HG02798 (cell line): ENCODE measurements around the gene CASP3.
"Not testable (repeated sequence)": the region's sequence is repeated elsewhere in the genome, so short reads cannot be mapped to it uniquely, and the experiment has no call there.

Experiments used
- ATAC-seq: cut with Tn5 transposase; IDR thresholded peaks from one replicate; pipeline ENCODE4 v1.9.1; 2021; ENCODE audit warnings: mild to moderate bottlenecking; ENCODE audit not compliant: unreplicated experiment, poor library complexity

CASP3 gene

DNA sequence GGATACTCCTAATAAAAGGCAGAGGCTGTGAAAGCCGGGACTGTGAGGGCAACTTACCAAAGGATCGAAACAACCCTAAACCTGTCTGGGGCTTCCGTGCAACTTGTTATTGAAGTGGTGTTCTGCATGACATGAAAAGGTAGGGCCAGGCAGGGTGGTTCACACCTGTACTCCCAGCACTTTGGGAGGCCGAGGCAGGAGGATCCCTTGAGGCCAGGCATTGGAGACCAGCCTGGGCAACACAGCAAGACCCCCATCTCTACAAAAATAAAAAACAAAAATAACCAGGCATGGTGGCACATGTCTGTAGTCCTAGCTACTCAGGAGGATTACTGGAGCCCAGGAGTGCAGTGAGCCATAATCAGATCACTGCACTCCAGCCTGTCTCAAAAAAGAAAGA lies 12.3 kb downstream of the CASP3 start:
- ATAC-seq, result no peak

DNA sequence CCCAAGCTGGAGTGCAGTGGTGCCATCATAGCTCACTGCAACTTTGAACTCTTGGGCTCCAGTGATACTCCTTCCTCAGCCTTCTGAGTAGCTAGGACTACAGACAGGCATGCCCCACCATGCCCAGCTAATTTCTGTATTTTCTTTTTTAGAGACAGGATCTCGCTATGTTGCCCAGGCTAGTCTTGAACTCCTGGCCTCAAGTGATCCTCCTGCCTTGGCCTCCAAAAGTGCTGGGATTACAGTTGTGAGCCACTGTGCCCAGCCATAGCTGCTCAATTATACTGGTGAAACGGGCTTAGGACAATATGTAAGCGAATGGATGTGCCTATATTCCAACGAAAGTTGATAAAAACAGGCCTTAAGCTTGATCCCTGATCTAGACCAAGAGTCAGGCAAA lies 13.1 kb downstream of the CASP3 start:
- ATAC-seq, result no peak

DNA sequence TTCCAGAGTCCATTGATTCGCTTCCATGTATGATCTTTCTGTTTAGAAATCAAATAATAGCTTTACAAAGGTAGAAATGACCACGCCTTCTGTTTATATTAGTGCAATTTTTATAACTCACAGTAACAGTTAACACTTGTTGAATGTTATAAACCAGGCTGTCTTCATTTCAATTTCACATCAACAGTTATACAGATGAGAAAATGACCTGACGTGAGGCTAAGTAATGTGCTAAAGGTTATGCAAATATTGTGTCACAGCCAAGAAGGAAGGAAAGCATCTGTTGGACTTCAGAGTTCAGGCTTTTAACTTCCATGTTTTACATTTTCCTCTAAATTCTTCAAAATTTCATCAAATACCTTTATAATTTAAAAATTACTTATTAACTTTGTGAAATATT lies 13.9 kb downstream of the CASP3 start:
- ATAC-seq, result no peak

DNA sequence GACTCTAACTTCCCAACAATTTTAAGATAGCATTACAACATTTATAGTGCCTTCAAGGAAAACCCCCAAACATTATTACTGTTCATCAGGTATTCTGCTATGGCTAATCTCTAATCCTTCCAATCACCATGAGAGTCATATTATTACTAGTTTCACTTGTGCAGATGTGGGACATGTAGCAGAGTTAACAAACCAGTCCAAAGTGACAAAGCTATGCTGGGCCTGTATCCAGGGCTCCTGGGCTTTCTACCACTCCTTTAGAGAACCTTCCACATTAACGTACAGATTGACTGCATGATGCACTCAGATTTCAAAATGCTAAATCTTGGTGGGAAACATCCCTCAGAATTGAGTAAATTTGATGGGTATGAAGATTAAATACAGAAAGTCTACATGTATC lies 16.4 kb downstream of the CASP3 start:
- no peak for ATAC-seq

DNA sequence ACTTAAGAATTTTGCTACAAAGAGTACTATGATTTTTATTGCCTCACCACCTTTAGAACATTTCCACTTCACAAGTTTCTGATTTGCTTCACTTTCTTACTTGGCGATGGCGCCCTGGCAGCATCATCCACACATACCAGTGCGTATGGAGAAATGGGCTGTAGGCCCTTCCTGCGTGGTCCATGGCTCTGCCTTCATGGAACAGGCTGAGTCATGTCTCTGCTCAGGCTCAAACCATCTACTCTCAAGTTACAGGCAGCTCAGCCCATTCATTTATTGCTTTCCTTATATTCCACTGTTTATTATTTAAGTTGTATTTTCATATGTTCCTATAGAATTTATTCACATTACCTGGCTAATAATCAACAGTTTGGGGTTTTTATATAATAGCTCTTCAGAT lies 21.1 kb downstream of the CASP3 start:
- no peak for ATAC-seq

DNA sequence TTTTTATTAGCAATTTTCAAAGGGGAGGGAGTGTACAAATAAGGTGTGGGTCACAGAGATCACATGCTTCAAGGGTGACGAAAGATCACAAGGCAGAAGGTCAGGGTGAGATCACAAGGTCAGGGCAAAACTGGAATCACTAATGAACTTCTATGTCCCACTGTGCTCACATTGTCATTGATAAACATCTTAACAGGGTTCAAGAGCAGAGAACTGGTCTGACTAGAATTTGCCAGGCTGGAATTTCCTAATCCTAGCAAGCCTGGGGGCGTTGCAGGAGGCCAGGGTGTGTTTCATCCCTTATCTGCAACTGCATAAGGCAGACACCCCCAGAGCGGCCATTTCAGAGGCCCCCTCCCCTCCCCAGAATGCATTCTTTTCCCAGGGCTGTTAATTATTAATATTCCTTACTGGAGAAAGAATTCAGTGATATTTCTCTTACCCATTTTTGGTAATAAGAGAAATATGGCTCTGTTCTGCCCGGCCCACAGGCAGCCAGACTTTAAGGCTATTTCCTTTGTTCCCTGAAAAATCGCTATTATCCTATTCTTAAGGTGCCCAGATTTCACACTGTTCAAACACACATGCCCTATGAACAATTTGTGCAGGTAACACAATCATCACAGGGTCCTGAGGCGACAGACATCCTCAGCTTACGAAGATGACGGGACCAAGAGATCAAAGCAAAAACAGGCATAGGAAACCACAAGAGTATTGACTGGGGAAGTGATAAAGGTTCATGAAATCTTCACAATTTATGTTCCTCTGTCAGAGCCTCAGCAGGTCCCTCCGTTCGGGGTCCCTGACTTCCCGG lies 23.3 kb downstream of the CASP3 start:
- ATAC-seq, result not testable (repeated sequence)

DNA sequence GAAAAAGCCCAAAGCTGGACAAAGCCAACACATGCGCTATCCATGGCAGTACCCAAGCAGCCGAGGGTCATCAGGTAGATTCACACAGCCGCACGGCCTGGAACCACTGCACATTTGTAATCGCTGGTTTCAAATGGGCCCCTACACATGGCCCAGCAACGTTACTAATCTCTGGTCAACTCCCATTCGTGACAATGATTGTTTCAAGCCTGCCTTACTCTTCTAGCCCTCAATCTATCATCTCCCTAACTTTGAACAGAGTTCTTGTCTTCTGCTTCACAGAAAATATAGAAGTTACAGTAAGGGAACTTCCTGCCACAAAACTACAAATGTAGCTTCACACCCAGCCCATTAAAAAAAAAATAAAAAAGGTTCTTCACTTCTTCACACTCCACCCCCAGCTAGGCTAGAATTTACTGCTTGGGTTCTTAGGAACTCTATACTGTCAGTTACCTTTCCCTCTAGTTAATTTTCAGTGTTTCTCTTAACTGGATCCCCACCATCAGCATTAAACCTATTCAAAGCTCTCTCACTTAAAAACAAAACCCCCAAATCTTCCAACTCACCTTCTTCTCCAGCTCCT lies 24.2 kb downstream of the CASP3 start:
- no peak for ATAC-seq

DNA sequence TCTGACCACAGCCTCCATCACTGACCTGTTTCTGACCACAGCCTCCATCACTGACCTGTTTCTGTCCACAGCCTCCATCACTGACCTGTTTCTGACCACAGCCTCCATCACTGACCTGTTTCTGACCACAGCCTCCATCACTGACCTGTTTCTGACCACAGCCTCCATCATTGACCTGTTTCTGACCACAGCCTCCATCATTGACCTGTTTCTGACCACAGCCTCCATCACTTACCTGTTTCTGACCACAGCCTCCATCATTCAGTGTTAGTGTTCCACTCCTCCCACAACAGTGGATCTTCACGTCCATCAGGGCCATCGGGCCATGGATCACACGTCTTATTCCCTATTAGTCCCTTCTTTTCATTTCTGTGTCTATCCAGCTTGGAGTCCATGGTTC lies 24.7 kb downstream of the CASP3 start:
- ATAC-seq, result not testable (repeated sequence)

DNA sequence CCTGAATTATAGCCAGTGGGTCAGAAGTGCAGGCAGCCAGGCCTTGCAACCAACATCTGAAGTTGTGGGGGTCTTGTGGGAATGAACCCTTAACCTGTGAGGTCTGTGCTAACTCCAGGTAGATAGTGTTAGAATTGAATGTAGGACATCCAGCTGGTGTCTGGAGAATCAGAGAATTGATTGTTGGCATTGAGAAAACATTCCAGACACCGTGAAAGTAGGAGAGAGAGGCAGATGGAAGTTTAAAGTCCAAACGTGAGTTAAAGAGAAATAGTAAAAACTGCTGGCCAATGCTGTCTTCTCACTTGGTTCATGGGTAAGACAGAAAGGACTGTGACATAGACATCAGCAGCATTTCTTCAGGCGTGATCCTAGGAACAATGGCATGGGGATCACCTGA lies 27.7 kb downstream of the CASP3 start:
- no peak for ATAC-seq

DNA sequence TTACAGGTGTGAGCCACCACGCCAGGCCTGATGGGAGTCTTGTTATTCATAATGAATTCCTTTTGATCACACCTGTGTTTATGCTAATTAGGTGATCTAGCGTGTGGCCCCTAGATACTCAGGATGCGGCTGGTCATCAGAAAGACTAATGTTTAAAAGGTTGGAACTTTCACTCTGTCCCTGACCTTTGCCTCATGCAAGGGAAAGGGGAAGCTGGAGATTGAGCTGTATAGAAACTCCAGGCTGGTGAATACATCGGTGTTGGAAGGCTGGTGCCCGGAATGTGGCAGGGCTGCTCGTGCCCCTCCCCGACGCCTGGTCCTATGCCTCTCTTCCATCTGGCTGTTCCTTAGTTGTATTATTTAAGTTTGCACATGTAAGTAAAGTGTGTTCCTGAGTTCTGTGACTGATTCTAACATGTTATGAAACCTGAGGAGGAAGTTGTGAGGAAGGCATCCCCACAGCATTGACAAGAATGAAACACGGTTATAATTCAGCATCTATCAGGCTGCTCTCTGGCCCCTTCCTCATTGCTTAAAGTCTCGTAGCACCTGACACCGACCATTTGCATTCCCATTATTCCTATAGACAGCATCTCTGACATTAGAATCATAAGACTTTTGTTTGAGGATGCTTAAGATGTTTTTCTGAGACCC lies 28.9 kb downstream of the CASP3 start:
- no peak for ATAC-seq

DNA sequence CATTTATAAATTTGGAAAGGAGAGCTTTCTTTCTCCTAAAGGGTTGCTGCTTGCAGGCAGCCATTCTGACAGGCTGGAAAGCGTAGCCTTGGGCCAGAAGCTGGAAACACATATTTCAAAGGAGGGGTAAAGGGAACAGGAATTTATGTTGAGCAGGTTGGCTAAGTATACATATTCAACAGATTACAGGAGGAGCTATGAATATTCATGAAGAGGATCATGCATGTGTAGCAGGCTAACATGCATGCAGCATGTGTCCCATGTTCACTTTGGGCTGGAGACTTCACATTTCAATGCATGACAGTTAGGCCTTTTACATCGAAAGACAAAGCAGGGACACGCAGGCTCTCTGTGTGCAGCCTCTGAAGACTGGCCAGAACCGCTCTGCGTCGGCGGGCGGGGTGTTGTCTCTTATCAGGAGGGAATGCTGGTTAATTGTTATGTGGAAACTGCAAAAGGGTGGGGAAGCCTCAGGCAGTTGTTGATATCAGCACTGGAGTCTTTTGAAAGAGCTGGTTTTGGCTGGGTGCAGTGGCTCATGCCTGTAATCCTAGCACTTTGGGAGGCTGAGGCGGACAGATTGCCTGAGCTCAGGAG lies 31.5 kb downstream of the CASP3 start:
- ATAC-seq, result no peak

DNA sequence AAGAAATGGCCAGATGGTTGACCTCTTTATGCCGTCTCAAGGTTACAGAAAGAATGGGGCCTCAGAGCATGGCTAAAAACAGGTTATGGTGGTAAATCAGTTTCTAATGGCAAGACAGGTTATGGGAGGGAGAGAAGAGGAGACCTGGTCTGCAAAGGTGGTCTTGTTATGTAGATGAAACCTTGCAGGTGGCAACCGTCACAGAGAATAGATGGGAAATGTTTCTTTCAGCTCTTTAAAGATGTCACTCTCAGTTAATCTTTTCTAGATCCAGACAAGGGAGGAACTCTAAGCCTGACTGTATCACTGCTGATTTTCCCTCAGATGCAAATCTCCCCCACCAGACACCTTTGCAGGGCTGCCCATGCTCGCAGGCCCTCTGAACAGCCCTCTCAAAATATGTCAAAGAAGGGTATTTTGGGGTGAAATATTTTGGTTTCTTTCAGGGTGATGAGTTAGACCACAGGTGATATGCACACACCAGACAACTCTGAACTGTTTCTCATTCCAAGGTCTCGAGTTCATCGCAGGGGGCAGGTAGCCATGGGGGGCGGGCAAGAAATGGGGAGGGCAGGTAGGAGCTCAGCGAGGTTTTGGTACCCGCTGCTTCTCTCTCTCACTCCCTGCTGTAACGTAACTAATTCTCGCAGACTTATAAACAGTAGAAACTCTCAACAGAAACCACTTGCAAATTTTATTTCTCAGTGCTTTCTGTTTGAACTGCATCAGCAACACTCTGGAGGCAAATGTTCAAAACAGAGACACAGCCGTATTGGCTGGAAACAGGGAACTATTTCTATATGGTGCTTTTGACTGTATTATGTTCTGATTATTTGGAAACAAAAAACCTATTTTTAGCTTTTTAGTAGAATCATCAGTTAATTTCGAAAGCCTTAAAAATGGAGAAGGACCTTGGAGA lies 32.4 kb downstream of the CASP3 start:
- peak; percentile 87 for ATAC-seq

DNA sequence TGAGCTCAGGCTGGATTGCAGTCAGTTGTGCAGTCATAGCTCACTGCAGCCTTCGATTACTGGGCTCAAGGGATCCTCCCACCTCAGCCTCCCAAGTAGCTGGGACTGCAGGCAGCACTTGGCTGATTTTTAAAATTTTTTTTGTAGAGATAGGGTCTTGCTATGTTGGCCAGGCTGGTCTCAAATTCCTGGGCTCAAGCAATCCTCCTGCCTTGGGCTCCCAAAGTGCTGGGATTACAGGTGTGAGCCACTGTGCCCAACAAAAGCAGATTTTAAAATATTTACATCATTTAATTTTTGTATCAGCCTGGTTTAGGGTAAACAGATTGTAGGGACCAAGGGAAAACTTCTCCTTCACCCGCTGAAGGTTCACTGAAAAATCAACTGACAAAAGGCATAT lies 33.1 kb downstream of the CASP3 start:
- ATAC-seq, result not testable (repeated sequence)

DNA sequence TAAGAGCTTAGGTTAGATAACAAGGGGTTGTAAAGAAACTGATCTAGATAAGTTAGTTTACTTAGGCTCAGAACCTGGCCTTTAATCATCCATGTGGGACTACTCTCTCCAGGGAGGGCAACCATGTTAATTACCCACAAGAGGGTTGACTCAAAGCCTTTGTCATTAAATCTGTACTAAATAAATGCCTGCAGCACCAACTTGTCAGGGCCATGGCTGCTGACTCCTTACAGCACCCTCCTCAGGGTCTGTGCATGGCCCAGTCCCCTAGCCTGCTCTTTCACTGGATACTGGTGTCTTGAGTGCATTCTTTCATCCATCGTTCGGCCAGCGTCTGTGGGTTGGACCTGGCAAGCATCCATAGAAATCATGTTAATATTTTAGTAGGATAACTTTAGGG lies 34.7 kb downstream of the CASP3 start:
- ATAC-seq, result no peak

DNA sequence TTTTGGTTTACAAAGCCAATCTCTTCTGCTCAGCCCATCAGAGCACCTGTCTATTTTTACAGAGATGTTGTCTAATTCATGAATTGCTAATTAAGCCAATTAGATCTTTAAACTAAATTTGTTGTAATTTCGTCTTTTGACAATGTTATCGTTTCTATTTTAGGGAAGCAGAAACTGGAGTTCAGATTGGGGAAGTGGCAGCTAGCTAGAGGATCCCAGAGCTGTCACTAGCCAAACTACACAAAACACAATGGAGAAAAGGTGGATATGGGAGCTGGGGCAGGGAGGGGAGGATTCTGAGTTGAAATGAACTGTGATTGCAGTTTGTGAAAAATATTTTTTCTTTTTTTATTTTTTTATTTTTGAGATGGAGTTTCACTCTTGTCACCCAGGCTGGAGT lies 35.8 kb downstream of the CASP3 start:
- no peak for ATAC-seq

DNA sequence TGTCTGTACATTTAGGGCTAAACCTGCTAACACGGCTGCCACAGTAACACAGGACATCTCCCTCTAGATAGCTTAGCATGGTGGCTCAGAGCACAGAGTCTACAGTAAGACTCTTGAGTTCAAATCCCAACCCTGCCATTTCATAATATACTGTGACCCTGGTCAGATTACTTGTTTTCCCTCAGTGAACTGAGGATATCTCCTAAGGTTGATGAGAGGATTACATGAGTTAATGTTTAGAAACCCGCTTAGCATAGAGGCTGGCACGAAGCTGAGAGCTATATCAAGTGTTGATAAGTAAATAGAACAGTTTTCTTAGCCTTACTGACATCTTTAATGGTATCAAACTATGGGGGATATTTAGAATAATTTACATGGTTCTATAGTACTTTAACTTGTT lies 37.2 kb downstream of the CASP3 start:
- ATAC-seq, result no peak

DNA sequence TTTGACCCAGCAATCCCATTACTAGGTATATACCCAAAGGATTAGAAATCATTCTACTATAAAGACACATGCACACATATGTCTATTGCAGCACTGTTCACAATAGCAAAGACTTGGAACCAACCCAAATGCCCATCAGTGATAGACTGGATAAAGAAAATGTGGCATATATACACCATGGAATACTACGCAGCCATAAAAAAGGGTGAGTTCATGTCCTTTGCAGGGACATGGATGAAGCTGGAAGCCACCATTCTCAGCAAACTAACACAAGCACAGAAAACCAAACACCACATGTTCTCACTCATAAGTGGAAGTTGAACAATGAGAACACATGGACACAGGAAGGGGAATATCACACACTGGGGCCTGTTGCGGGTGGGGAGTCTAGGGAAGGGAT lies 41.8 kb downstream of the CASP3 start:
- ATAC-seq, result not testable (repeated sequence)

DNA sequence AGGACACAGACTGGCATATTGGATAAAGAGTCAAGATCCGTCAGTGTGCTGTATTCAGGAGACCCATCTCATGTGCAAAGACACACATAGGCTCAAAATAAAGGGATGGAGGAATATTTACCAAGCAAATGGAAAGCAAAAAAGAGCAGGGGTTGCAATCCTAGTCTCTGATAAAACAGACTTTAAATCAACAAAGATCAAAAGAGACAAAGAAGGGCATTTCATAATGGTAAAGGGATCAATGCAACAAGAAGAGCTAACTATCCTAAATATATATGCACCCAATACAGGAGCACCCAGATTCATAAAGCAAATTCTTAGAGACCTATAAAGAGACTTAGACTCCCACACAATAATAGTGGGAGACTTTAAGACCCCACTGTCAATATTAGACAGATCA lies 46.4 kb downstream of the CASP3 start:
- not testable (repeated sequence) for ATAC-seq

DNA sequence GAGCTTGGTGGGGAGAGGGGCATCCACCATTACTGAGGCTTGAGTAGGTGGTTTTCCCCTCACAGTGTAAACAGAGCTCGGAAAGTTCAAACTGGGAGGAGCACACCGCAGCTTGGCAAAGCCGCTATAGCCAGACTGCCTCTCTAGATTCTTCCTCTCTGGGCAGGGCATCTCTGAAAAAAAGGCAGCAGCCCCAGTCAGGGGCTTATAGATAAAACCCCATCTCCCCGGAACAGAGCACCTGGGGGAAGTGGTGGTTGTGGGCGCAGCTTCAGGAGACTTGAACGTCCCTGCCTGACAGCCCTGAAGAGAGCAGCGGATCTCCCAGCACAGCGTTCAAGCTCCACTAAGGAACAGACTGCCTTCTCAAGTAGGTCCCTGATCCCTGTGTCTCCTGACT lies 48.3 kb downstream of the CASP3 start:
- ATAC-seq, result not testable (repeated sequence)

DNA sequence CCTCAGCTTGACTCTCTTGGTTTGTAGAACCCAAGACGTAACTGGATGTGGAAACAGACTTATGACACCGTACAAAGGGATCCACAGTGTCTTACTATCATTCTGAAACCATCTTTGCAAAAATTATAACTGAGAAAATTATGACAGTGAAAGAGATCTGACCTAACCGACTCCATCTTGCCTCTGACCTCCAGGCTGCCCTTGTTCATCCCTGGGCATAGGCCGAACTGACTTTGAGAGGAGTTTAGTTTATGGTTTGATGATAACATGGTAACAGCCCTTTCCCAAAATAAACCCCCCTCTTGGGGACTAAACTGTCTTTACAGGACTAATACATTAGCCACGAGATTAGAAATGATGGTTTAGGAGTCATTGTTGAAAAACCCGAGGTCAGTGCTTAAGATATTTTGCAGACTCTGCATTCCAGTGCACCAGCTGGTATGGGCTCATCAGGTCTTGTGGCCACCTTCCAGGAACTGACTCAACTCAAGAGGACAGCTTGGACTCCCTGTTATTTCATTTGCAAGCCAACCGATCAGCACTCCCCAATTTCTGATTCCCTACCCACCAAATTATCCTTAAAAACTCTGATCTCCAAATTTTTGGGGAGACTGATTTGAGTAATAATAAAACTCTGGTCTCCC lies 49.6 kb downstream of the CASP3 start:
- no peak for ATAC-seq
